H9 (cell line): ENCODE results near the gene MYRIP. TPM values are rescaled to one million over a fixed set of nuclear protein-coding genes. Genes with fewer than 3 reads are reported as not detected.

Source experiments
- DNase-seq: peaks from one replicate; pipeline ENCODE4 v3.0.0-alpha.2; 2017
- H2AFZ ChIP-seq: one replicate; pipeline ENCODE4 v1.6.1; 2013; ENCODE audit warnings: mild to moderate bottlenecking, low read length, control low read depth, moderate library complexity
- H2AK5ac ChIP-seq: 2 replicates; pipeline ENCODE4 v1.6.1; 2013; ENCODE audit warnings: low read length, control low read depth, mixed read lengths; ENCODE audit not compliant: insufficient read length
- H2BK120ac ChIP-seq: one replicate; pipeline ENCODE4 v1.6.1; 2013; ENCODE audit warnings: low read depth, mild to moderate bottlenecking, low read length, control low read depth, inconsistent platforms; ENCODE audit not compliant: poor library complexity, severe bottlenecking
- H2BK12ac ChIP-seq: 2 replicates; pipeline ENCODE4 v1.6.1; 2013; ENCODE audit warnings: low read length, control low read depth, mixed read lengths, low read depth; ENCODE audit not compliant: insufficient read length
- H2BK15ac ChIP-seq: 2 replicates; pipeline ENCODE4 v1.6.1; 2013; ENCODE audit warnings: low read depth, low read length, control low read depth
- H2BK20ac ChIP-seq: one replicate; pipeline ENCODE4 v1.6.1; 2013; ENCODE audit warnings: low read depth, mild to moderate bottlenecking, low read length, control low read depth, inconsistent platforms; ENCODE audit not compliant: poor library complexity, severe bottlenecking
- H2BK5ac ChIP-seq: 2 replicates; pipeline ENCODE4 v1.6.1; 2013; ENCODE audit warnings: low read length, control low read depth, mixed read lengths; ENCODE audit not compliant: insufficient read length
- H3K14ac ChIP-seq: 2 replicates; pipeline ENCODE4 v1.6.1; 2013; ENCODE audit warnings: low read length, control low read depth; ENCODE audit not compliant: insufficient read depth
- H3K18ac ChIP-seq: 2 replicates; pipeline ENCODE4 v1.6.1; 2013; ENCODE audit warnings: low read depth, mild to moderate bottlenecking, mixed read lengths, low read length, control low read depth; ENCODE audit not compliant: insufficient read length
- H3K23ac ChIP-seq: 2 replicates; pipeline ENCODE4 v1.6.1; 2013; ENCODE audit warnings: low read length, control low read depth, mixed read lengths, low read depth; ENCODE audit not compliant: insufficient read length
- H3K23me2 ChIP-seq: 2 replicates; pipeline ENCODE4 v1.6.1; 2013; ENCODE audit warnings: low read depth, mild to moderate bottlenecking, mixed read lengths, low read length, control low read depth; ENCODE audit not compliant: insufficient read length, poor library complexity, severe bottlenecking
- H3K27ac ChIP-seq: 2 replicates; pipeline ENCODE4 v1.5.1; 2013; ENCODE audit warnings: low read length, control low read depth, mixed read lengths, low read depth; ENCODE audit not compliant: insufficient read length
- H3K27me3 ChIP-seq: 2 replicates; pipeline ENCODE4 v1.6.1; 2013; ENCODE audit warnings: low read length, control low read depth, inconsistent platforms; ENCODE audit not compliant: insufficient read depth
- H3K4ac ChIP-seq: 2 replicates; pipeline ENCODE4 v1.6.1; 2013; ENCODE audit warnings: low read depth, mild to moderate bottlenecking, control low read depth, inconsistent platforms, low read length, moderate library complexity
- H3K4me1 ChIP-seq: 2 replicates; pipeline ENCODE4 v1.6.1; 2013; ENCODE audit warnings: low read length, control low read depth, inconsistent platforms; ENCODE audit not compliant: insufficient read depth
- H3K4me2 ChIP-seq: 2 replicates; pipeline ENCODE4 v1.6.1; 2013; ENCODE audit warnings: low read length, control low read depth, mixed read lengths; ENCODE audit not compliant: insufficient read length, insufficient read depth
- H3K56ac ChIP-seq: 2 replicates; pipeline ENCODE4 v1.6.1; 2013; ENCODE audit warnings: low read depth, mild to moderate bottlenecking, mixed read lengths, low read length, control low read depth; ENCODE audit not compliant: insufficient read length
- H3K79me1 ChIP-seq: 2 replicates; pipeline ENCODE4 v1.6.1; 2013; ENCODE audit warnings: low read depth, mild to moderate bottlenecking, moderate library complexity, low read length, control low read depth, inconsistent platforms; ENCODE audit not compliant: insufficient read depth, poor library complexity, severe bottlenecking
- H3K79me2 ChIP-seq: 2 replicates; pipeline ENCODE4 v1.6.1; 2013; ENCODE audit warnings: low read length, control low read depth, inconsistent platforms; ENCODE audit not compliant: insufficient read depth
- H3K9ac ChIP-seq: 2 replicates; pipeline ENCODE4 v1.6.1; 2013; ENCODE audit warnings: low read length, control low read depth, mixed read lengths; ENCODE audit not compliant: insufficient read length; ENCODE audit errors: extremely low read depth
- H3K9me3 ChIP-seq: one replicate; pipeline ENCODE4 v1.6.1; 2013; ENCODE audit warnings: low read depth, low read length, inconsistent platforms; ENCODE audit not compliant: control insufficient read depth
- H3T11ph ChIP-seq: one replicate; pipeline ENCODE4 v1.6.1; 2013; ENCODE audit warnings: mild to moderate bottlenecking, low read length, control low read depth, inconsistent platforms
- H4K20me1 ChIP-seq: one replicate; pipeline ENCODE4 v1.6.1; 2013; ENCODE audit not compliant: control insufficient read depth, insufficient read length, insufficient read depth
- H4K5ac ChIP-seq: 2 replicates; pipeline ENCODE4 v1.6.1; 2013; ENCODE audit warnings: low read depth, mild to moderate bottlenecking, mixed read lengths, low read length, control low read depth; ENCODE audit not compliant: insufficient read length
- H4K8ac ChIP-seq: replicated peaks from 2 replicates; pipeline ENCODE4 v1.6.1; 2013; ENCODE audit warnings: low read length, control low read depth, mixed read lengths, low read depth; ENCODE audit not compliant: insufficient read length
- H4K91ac ChIP-seq: 2 replicates; pipeline ENCODE4 v1.6.1; 2013; ENCODE audit warnings: low read depth, mild to moderate bottlenecking, moderate library complexity, mixed read lengths, low read length, control low read depth; ENCODE audit not compliant: insufficient read length
- H3K27ac Mint-ChIP-seq, 3 experiments: 2 replicates in 2 of 3; 3 replicates in 1 of 3; pipeline ENCODE4 v1.8.0; 2020 to 2021; ENCODE audit warnings: mixed read lengths in 3 of 3, mild to moderate bottlenecking in 1 of 3, moderate library complexity in 1 of 3
- H3K27me3 Mint-ChIP-seq: 2 replicates; pipeline ENCODE4 v1.8.0; 2021; ENCODE audit warnings: low read depth, mild to moderate bottlenecking, moderate library complexity, mixed read lengths
- H3K36me3 Mint-ChIP-seq, 3 experiments: 2 replicates in 2 of 3; 3 replicates in 1 of 3; pipeline ENCODE4 v1.8.0; 2020 to 2021; ENCODE audit warnings: low read depth in 3 of 3, mixed read lengths in 3 of 3; ENCODE audit not compliant: insufficient read depth in 1 of 3
- H3K4me1 Mint-ChIP-seq, 2 experiments: 2 replicates each; pipeline ENCODE4 v1.8.0; 2020; ENCODE audit warnings: mixed read lengths in 2 of 2
- H3K4me3 Mint-ChIP-seq, 2 experiments: 2 replicates in 1 of 2; 3 replicates in 1 of 2; pipeline ENCODE4 v1.8.0; 2020 to 2021; ENCODE audit warnings: mild to moderate bottlenecking in 2 of 2, mixed read lengths in 2 of 2, moderate library complexity in 1 of 2
- H3K9me3 Mint-ChIP-seq, 2 experiments: 2 replicates in 1 of 2; 3 replicates in 1 of 2; pipeline ENCODE4 v1.8.0; 2020; ENCODE audit warnings: mild to moderate bottlenecking in 2 of 2, mixed read lengths in 2 of 2, moderate library complexity in 1 of 2
- WGBS: extraction: QIAGEN DNeasy Blood & Tissue Kit; methylation state at CpG from one replicate; pipeline ENCODE4 v1.1.7; 2013; ENCODE audit warnings: missing lambda C conversion rate, low lambda C conversion rate, mixed read lengths; ENCODE audit not compliant: insufficient read length; ENCODE audit errors: extremely low coverage; 5-methylcytosine and 5-hydroxymethylcytosine counted together
- total RNA-seq: library from RNA; stranded (reverse); gene quantifications from 2 replicates; pipeline ENCODE4 v1.2.1, GENCODE V29; 2021
- TF ChIP-seq, protein P1 (sequence below): fragments of 200-600 bp; sonication (generic); conservative IDR thresholded peaks from 3 replicates; pipeline ENCODE4 v1.8.0; 2021; ENCODE audit warnings: antibody characterized with exemption, mild to moderate bottlenecking

Gene MYRIP
- total RNA-seq, 1 experiment from 2014 or later = 1.8 TPM

GRCh38 chr3:39806820-39807219, 2.6 kb upstream of the MYRIP start:
- Histone ChIP-seq H3K27ac (no peak overlapping the region), H3K4me1 (peaks cover 5% of the 10 kb centered on the region; the same call in 1 of the 2 replicates), H3K4ac (no peak overlapping the region), H3K14ac (no peak overlapping the region), H2BK5ac (no peak overlapping the region), H3K18ac (no peak overlapping the region), H3K27me3 (peaks cover 15% of the 10 kb centered on the region), H3T11ph (no peak overlapping the region), H3K23ac (no peak overlapping the region), H4K8ac (no peak overlapping the region), H3K4me2 (no peak overlapping the region), H2AFZ (no peak overlapping the region), H2BK120ac (no peak overlapping the region), H3K56ac (no peak overlapping the region), H3K79me1 (no peaks in the 10 kb centered on the region), H3K9me3 (no peaks in the 10 kb centered on the region), H4K20me1 (no peaks in the 10 kb centered on the region), H2AK5ac (no peak overlapping the region), H2BK12ac (no peak overlapping the region), H4K91ac (no peak overlapping the region), H2BK20ac (no peak overlapping the region), H2BK15ac (no peak overlapping the region), H3K9ac (no peak overlapping the region), H3K23me2 (peaks cover 25% of the 10 kb centered on the region), H3K79me2 (no peaks in the 10 kb centered on the region), H4K5ac (no peak overlapping the region)
- Mint-ChIP-seq H3K4me3 (no peak overlapping the region), H3K4me1 (peaks cover 23 to 28% of the 10 kb centered on the region in 2 experiments), H3K9me3 (peaks cover 6 to 14% of the 10 kb centered on the region in 2 experiments), H3K36me3 (no peaks in the 10 kb centered on the region; a peak in 2 of 7 replicates), H3K27me3 (peaks cover 66% of the 10 kb centered on the region), H3K27ac (no peak overlapping the region)
- whole genome bisulfite sequencing = no CpG with 5 or more reads among the region's 1 CpG
- TF ChIP-seq, protein P1, sequence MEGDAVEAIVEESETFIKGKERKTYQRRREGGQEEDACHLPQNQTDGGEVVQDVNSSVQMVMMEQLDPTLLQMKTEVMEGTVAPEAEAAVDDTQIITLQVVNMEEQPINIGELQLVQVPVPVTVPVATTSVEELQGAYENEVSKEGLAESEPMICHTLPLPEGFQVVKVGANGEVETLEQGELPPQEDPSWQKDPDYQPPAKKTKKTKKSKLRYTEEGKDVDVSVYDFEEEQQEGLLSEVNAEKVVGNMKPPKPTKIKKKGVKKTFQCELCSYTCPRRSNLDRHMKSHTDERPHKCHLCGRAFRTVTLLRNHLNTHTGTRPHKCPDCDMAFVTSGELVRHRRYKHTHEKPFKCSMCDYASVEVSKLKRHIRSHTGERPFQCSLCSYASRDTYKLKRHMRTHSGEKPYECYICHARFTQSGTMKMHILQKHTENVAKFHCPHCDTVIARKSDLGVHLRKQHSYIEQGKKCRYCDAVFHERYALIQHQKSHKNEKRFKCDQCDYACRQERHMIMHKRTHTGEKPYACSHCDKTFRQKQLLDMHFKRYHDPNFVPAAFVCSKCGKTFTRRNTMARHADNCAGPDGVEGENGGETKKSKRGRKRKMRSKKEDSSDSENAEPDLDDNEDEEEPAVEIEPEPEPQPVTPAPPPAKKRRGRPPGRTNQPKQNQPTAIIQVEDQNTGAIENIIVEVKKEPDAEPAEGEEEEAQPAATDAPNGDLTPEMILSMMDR = no peak
- DNase-seq = no peak
